Adrenal gland (tissue), 12 donors: ENCODE results near the gene NEGR1. TPM values are rescaled to one million over a fixed set of nuclear protein-coding genes. Genes with fewer than 3 reads are reported as not detected.
"Not testable (repeated sequence)": the region's sequence is repeated elsewhere in the genome, so short reads cannot be mapped to it uniquely, and the experiment has no call there.

ENCODE experiments used
- DNase-seq, 7 donors: peaks; one replicate each; pipeline ENCODE4 v3.0.0-alpha.2; 2019 to 2020
- H3K27ac ChIP-seq, 5 donors: fragments of 200-600 bp; sonication (generic) in 4 of 5; 1 replicate in 3 of 5; 2 replicates in 2 of 5; pipeline versions ENCODE4 v1.5.1 to v1.8.0; 2016 to 2020; ENCODE audit warnings: mild to moderate bottlenecking in 1 of 5
- H3K27me3 ChIP-seq: fragments of 200-600 bp; 2 replicates; pipeline ENCODE4 v1.8.0; 2021
- H3K36me3 ChIP-seq, 2 donors: fragments of 200-600 bp; replicated peaks in 1 of 2; 1 replicate in 1 of 2; 2 replicates in 1 of 2; pipeline versions ENCODE4 v1.5.1 to v1.8.0; 2018 to 2022
- H3K4me1 ChIP-seq, 2 donors: fragments of 200-600 bp; replicated peaks in 1 of 2; 1 replicate in 1 of 2; 2 replicates in 1 of 2; pipeline versions ENCODE4 v1.5.1 to v1.8.0; 2018 to 2021
- H3K4me3 ChIP-seq, 4 donors: fragments of 200-600 bp; sonication (generic) in 3 of 4; one replicate each; pipeline ENCODE4 v1.5.1; 2016 to 2018
- H3K9me3 ChIP-seq, 3 donors: fragments of 200-600 bp; sonication (generic) in 1 of 3; replicated peaks in 1 of 3; 1 replicate in 2 of 3; 2 replicates in 1 of 3; pipeline versions ENCODE4 v1.5.1 to v1.8.0; 2016 to 2021
- POLR2A ChIP-seq, 2 donors: fragments of 450-650 bp; IDR thresholded peaks; one replicate each; pipeline ENCODE4 v1.6.1; 2017; ENCODE audit warnings: antibody characterized with exemption in 2 of 2, mild to moderate bottlenecking in 2 of 2, moderate library complexity in 1 of 2
- WGBS, 4 donors: extraction: QIAGEN DNeasy Blood & Tissue Kit in 2 of 4; methylation state at CpG; one replicate each; pipeline versions ENCODE4 v1.1.5 to v1.1.7; 2013 to 2017; 5-methylcytosine and 5-hydroxymethylcytosine counted together
- intact Hi-C, 2 donors: fragments of 100-400 bp; cut with DNase I; formaldehyde crosslinking; loops; one replicate each; pipeline versions ENCODE4 v1.14.1 to v1.15.0; 2022 to 2023
- polyA plus RNA-seq, 3 donors: library from polyadenylated mRNA; stranded (reverse); fragments of 200-250 nt in 2 of 3; fragments of 350-450 nt in 1 of 3; fragmentation: Illumina TruSeq in 1 of 3; extraction: RNeasy Lipid Tissue Mini Kit (QIAGEN cat#74804) in 1 of 3; gene quantifications; one replicate each; pipeline ENCODE4 v1.2.3, GENCODE V29; 2013 to 2014
- total RNA-seq, 9 donors: library from RNA; depleted of rRNA in 4 of 9; stranded (reverse); fragments of >200 nt in 4 of 9; fragments of 120-200 nt in 1 of 9; fragmentation: NEBNext Ultra II Directional in 1 of 9; extraction: Animal tissue kit (Norgen Biotek cat#: 25700) in 1 of 9; gene quantifications; one replicate each; pipeline versions ENCODE4 v1.1.0 to v1.2.4, GENCODE V29; 2013 to 2023
- TF ChIP-seq, protein P1 (sequence below), 6 experiments: fragments of 450-650 bp in 4 of 6; fragments of 200-600 bp in 2 of 6; sonication (generic) in 1 of 6; IDR thresholded peaks; 1 replicate in 5 of 6; 2 replicates in 1 of 6; pipeline versions ENCODE4 v1.5.1 to v1.8.0; 2016 to 2021; ENCODE audit warnings: antibody characterized with exemption in 6 of 6, mild to moderate bottlenecking in 2 of 6, moderate library complexity in 1 of 6
- donor health status: healthy with polysubstance abuse.
- donor health status: Bipolar disorder and iron deficiency.
- donor health status: DM: yes; HTN: yes; CAD: no.
- donor health status: DM: no; HTN: no; CAD: no.
- donor health status: DM: no; HTN: no; CAD: no.
- donor health status: DM: yes; HTN: yes; CAD: no.

The NEGR1 gene
- total and polyA plus RNA-seq, 12 donors, result 1.1 to 7.4 (median 4.0) TPM

DNA sequence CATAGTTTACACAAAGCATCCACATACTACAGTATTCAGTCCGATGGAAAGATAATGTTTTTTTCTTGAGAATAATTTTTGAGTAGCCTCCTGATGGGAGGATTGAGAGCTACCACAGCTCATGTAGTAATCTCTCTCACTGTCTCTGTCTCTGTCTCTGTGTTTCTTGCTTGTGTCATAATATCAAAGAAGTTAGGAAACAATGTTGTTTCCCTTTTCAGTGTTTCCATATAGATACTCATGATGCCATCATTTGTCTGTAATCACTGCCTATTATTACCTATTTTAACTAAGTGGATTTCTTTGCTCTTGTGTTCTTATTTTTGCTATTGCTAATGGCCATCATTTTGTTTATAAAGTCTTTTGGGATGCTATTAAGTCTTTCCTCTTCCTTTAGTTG, 367.7 kb downstream of the NEGR1 start:
- H3K36me3 ChIP-seq, result no peaks in the 10 kb centered on the region
- intact Hi-C loops, result no loop called here
- H3K27ac ChIP-seq, result no peak overlapping the region
- no peak for DNase-seq
- no peaks in the 10 kb centered on the region for H3K4me1 ChIP-seq
- H3K27me3 ChIP-seq, result no peaks in the 10 kb centered on the region
- WGBS, 4 donors, result 73 to 86% (median 83%) methylated on average over 1 of the region's 1 CpG
- no peak overlapping the region for H3K4me3 ChIP-seq
- TF ChIP-seq POLR2A (IDR thresholded peaks at IDR 0.05), result no peak
- no peaks in the 10 kb centered on the region for H3K9me3 ChIP-seq

DNA sequence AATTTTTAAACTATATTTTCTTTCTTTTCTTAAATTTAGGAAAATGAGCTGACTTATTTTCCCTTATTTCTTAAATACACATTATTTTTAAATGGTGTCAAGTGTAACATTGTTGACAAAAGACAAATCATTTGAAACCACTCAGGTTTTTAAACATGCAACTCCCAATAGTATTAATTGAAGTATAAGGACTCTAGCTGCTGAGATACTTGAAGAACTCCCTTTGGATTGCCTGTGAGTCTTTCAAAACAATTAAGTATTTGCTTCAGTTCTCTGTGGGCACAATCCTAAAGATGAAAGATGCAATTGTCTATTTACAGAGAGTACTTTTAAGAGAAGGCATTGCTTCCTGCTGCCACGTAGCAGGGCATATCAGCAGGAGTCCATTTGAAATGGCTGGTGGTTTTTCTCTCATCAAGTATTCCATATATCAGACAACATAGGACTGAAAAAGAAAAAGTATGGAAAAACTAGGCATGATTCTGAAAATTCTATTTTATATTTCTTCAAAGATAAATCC, 373.4 kb downstream of the NEGR1 start:
- no peak for DNase-seq
- Histone ChIP-seq H3K27ac (no peak overlapping the region), H3K9me3 (no peaks in the 10 kb centered on the region), H3K4me3 (no peak overlapping the region), H3K36me3 (no peaks in the 10 kb centered on the region), H3K4me1 (no peaks in the 10 kb centered on the region), H3K27me3 (no peaks in the 10 kb centered on the region)
- TF ChIP-seq, protein P1, sequence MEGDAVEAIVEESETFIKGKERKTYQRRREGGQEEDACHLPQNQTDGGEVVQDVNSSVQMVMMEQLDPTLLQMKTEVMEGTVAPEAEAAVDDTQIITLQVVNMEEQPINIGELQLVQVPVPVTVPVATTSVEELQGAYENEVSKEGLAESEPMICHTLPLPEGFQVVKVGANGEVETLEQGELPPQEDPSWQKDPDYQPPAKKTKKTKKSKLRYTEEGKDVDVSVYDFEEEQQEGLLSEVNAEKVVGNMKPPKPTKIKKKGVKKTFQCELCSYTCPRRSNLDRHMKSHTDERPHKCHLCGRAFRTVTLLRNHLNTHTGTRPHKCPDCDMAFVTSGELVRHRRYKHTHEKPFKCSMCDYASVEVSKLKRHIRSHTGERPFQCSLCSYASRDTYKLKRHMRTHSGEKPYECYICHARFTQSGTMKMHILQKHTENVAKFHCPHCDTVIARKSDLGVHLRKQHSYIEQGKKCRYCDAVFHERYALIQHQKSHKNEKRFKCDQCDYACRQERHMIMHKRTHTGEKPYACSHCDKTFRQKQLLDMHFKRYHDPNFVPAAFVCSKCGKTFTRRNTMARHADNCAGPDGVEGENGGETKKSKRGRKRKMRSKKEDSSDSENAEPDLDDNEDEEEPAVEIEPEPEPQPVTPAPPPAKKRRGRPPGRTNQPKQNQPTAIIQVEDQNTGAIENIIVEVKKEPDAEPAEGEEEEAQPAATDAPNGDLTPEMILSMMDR (IDR thresholded peaks at IDR 0.05), result no peak
- TF ChIP-seq POLR2A (IDR thresholded peaks at IDR 0.05), result no peak
- intact Hi-C loops, result no loop called here
- WGBS, 4 donors, result 67 to 82% (median 72%) methylated on average over 1 of the region's 1 CpG

DNA sequence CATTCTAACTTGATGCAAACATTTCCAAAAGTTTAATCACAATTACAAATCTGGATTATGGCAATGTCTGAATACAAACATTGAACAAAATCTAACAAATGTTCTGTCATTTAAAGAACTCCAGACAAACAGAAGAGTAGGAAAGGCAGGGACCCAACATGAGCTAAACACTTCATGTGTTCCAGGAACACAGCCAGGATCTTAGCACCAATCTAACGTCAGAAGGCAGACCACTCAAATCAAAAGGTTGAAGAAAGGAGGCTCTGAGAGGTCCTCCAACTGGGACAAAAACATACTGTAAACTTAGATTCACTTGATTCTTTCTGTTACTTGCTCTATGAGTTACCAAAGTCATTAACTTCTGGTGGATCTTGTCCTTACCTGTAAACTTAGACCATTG, 374.0 kb downstream of the NEGR1 start:
- intact Hi-C loops, result no loop called here
- H3K27ac ChIP-seq, result no peak overlapping the region
- H3K36me3 ChIP-seq, result no peaks in the 10 kb centered on the region
- H3K27me3 ChIP-seq, result no peaks in the 10 kb centered on the region
- no peaks in the 10 kb centered on the region for H3K9me3 ChIP-seq
- WGBS, 4 donors, result 52 to 59% (median 57%) methylated on average over 1 of the region's 1 CpG
- H3K4me1 ChIP-seq, result no peaks in the 10 kb centered on the region
- no peak for DNase-seq
- H3K4me3 ChIP-seq, result no peak overlapping the region
- no peak for TF ChIP-seq POLR2A (IDR thresholded peaks at IDR 0.05)
- TF ChIP-seq, protein P1 (IDR thresholded peaks at IDR 0.05), result no peak

DNA sequence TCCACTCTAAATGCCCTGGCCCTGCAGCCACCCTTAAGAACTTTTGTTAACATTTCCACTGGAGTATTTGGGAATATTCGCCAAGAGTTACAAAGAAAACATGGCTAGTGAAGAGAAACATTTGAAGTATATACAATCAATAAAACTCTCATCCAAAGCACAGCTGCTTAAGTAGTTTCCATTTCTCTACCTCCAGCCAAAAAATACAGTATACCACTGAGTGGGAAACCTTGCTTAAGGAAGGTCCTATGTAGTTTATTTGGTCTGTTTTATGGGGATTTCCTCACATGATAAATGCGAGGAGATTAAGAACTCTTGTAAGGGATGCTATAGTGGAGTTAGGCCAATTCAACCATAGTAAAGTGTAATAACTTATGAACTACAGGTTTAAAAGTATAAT, 382.5 kb downstream of the NEGR1 start:
- Histone ChIP-seq H3K27me3 (no peaks in the 10 kb centered on the region), H3K4me3 (no peak overlapping the region), H3K27ac (no peak overlapping the region), H3K36me3 (no peaks in the 10 kb centered on the region), H3K9me3 (no peaks in the 10 kb centered on the region), H3K4me1 (no peaks in the 10 kb centered on the region)
- DNase-seq, result no peak
- TF ChIP-seq POLR2A (IDR thresholded peaks at IDR 0.05), result no peak
- TF ChIP-seq, protein P1 (IDR thresholded peaks at IDR 0.05), result no peak
- WGBS, 4 donors, result 62 to 80% (median 75%) methylated on average over 2 of the region's 2 CpGs
- intact Hi-C loops, result no loop called here

DNA sequence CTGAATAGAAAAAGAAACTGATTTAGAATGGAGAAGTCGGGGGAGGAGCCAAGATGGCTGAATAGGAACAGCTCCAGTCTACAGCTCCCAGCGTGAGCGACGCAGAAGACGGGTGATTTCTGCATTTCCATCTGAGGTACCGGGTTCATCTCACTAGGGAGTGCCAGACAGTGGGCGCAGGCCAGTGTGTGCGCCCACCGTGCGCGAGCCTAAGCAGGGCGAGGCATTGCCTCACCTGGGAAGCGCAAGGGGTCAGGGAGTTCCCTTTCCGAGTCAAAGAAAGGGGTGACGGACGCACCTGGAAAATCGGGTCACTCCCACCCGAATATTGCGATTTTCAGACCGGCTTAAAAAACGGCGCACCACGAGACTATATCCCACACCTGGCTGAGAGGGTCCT, 394.2 kb downstream of the NEGR1 start:
- H3K9me3 ChIP-seq, H3K4me1 ChIP-seq, intact Hi-C loops, DNase-seq, H3K27ac ChIP-seq, H3K4me3 ChIP-seq, H3K36me3 ChIP-seq, H3K27me3 ChIP-seq: not testable (repeated sequence)
- 93 to 94% (median 93%) methylated on average over 23 of the region's 23 CpGs for WGBS, 4 donors
